B cell (primary cell): ENCODE results near the gene DLX6. TPM values are rescaled to one million over a fixed set of nuclear protein-coding genes. Genes with fewer than 3 reads are reported as not detected.

ENCODE experiments used
- ATAC-seq: fragments of 200-7000 bp; cut with Tn5 transposase; one replicate; pipeline ENCODE4 v1.10.0; 2021; ENCODE audit warnings: low read depth, mild to moderate bottlenecking, moderate number of reproducible peaks, moderate library complexity
- CTCF ChIA-PET: fragments of 350-600 bp; sonication (Branson Sonifier 250); formaldehyde crosslinking; loops from one replicate; lab custom pipeline; 2021; ENCODE audit warnings: antibody characterized with exemption, inconsistent platforms; lab: Charles Lee
- POLR2A ChIA-PET: fragments of 350-600 bp; sonication (Branson Sonifier 250); formaldehyde crosslinking; loops from one replicate; lab custom pipeline; 2021; ENCODE audit warnings: antibody characterized with exemption; lab: Charles Lee
- DNase-seq: peaks from one replicate; pipeline ENCODE4 v3.0.0; 2013
- H2AFZ ChIP-seq: 2 replicates; pipeline ENCODE4 v1.6.1; 2012; ENCODE audit warnings: mild to moderate bottlenecking, low read depth, low read length; ENCODE audit not compliant: insufficient read depth, poor library complexity, severe bottlenecking
- H3K27ac ChIP-seq, 2 donors: 1 replicate in 1 of 2; 2 replicates in 1 of 2; pipeline ENCODE4 v1.5.1; 2012 to 2013; ENCODE audit warnings: low read length in 2 of 2, mild to moderate bottlenecking in 2 of 2, moderate library complexity in 1 of 2
- H3K27me3 ChIP-seq, 4 experiments: fragments of 200-600 bp in 1 of 4; sonication (generic) in 1 of 4; replicated peaks in 1 of 4; 1 replicate in 2 of 4; 2 replicates in 2 of 4; pipeline versions ENCODE4 v1.6.1 to v1.7.0; 2013 to 2016; ENCODE audit warnings: low read length in 3 of 4, mild to moderate bottlenecking in 2 of 4, mixed read lengths in 1 of 4, moderate library complexity in 1 of 4; ENCODE audit not compliant: insufficient read depth in 4 of 4, control insufficient read depth in 3 of 4; ENCODE audit errors: control extremely low read depth in 1 of 4
- H3K36me3 ChIP-seq, 2 experiments: replicated peaks in 1 of 2; 1 replicate in 1 of 2; 2 replicates in 1 of 2; pipeline versions ENCODE4 v1.6.1 to v1.7.1; 2013; ENCODE audit warnings: low read length in 1 of 2; ENCODE audit not compliant: insufficient read depth in 2 of 2, control insufficient read depth in 1 of 2; ENCODE audit errors: control extremely low read depth in 1 of 2, extremely low read depth in 1 of 2
- H3K4me1 ChIP-seq, 2 donors: fragments of 200-600 bp in 1 of 2; sonication (generic) in 1 of 2; 1 replicate in 1 of 2; 2 replicates in 1 of 2; pipeline versions ENCODE4 v1.5.1 to v1.6.1; 2013 to 2017; ENCODE audit warnings: low read length in 2 of 2; ENCODE audit not compliant: control insufficient read depth in 2 of 2, insufficient read depth in 2 of 2
- H3K4me2 ChIP-seq: replicated peaks from 2 replicates; pipeline ENCODE3; 2012; ENCODE audit warnings: mild to moderate bottlenecking, low read depth, low read length; ENCODE audit not compliant: poor library complexity, severe bottlenecking
- H3K4me3 ChIP-seq, 5 experiments: fragments of 200-600 bp in 1 of 5; sonication (generic) in 1 of 5; 1 replicate in 3 of 5; 2 replicates in 2 of 5; pipeline versions ENCODE4 v1.5.1 to v1.7.0; 2011 to 2016; ENCODE audit warnings: low read length in 4 of 5, mild to moderate bottlenecking in 4 of 5, low read depth in 2 of 5, control low read depth in 1 of 5, moderate library complexity in 1 of 5; ENCODE audit not compliant: insufficient read depth in 1 of 5; ENCODE audit errors: control extremely low read depth in 1 of 5, extremely low read depth in 1 of 5
- H3K79me2 ChIP-seq: fragments of 200-600 bp; sonication (generic); one replicate; pipeline ENCODE4 v1.6.0; 2016; ENCODE audit warnings: low read length; ENCODE audit not compliant: control insufficient read depth, insufficient read depth
- H3K9ac ChIP-seq: fragments of 200-600 bp; sonication (generic); 2 replicates; pipeline ENCODE4 v1.6.1; 2017; ENCODE audit warnings: mild to moderate bottlenecking, low read length, moderate library complexity
- H3K9me3 ChIP-seq, 3 donors: one replicate each; pipeline versions ENCODE4 v1.6.1 to v1.7.1; 2013; ENCODE audit warnings: low read length in 2 of 3; ENCODE audit not compliant: control insufficient read depth in 2 of 3, insufficient read depth in 1 of 3; ENCODE audit errors: control extremely low read depth in 1 of 3
- H4K20me1 ChIP-seq: 2 replicates; pipeline ENCODE4 v1.6.0; 2012; ENCODE audit warnings: mild to moderate bottlenecking, low read length; ENCODE audit not compliant: insufficient read depth, control insufficient read depth, poor library complexity, severe bottlenecking
- H3K27ac Mint-ChIP-seq: one replicate; pipeline ENCODE4 v1.8.0; 2021; ENCODE audit warnings: mixed read lengths
- H3K27me3 Mint-ChIP-seq: one replicate; pipeline ENCODE4 v1.8.0; 2021; ENCODE audit warnings: mixed read lengths
- H3K4me1 Mint-ChIP-seq: one replicate; pipeline ENCODE4 v1.8.0; 2021; ENCODE audit warnings: mixed read lengths
- H3K4me3 Mint-ChIP-seq: one replicate; pipeline ENCODE4 v1.8.0; 2021; ENCODE audit warnings: mixed read lengths
- H3K9me3 Mint-ChIP-seq: one replicate; pipeline ENCODE4 v1.8.0; 2022; ENCODE audit warnings: mixed read lengths; ENCODE audit not compliant: insufficient read depth
- EZH2 ChIP-seq: IDR thresholded peaks from 2 replicates; pipeline ENCODE4 v1.6.1; 2012; ENCODE audit warnings: borderline replicate concordance, low read depth, mild to moderate bottlenecking, moderate library complexity, low read length; ENCODE audit not compliant: insufficient read depth, poor library complexity, severe bottlenecking
- WGBS: methylation state at CpG from one replicate; pipeline ENCODE4 v1.1.5; 2013; ENCODE audit warnings: missing lambda C conversion rate; ENCODE audit not compliant: insufficient coverage; 5-methylcytosine and 5-hydroxymethylcytosine counted together
- intact Hi-C: fragments of 100-400 bp; cut with micrococcal nuclease; formaldehyde crosslinking; loops from one replicate; pipeline ENCODE4 v1.10.0; 2022
- polyA plus RNA-seq: library from polyadenylated mRNA; depleted of rRNA; stranded (reverse); fragments of >200 nt; gene quantifications from 2 replicates; pipeline ENCODE4 v1.2.3, GENCODE V29; 2012
- total RNA-seq, 2 donors: library from RNA; stranded (reverse); fragments of 120-200 nt in 1 of 2; gene quantifications; 1 replicate in 1 of 2; 2 replicates in 1 of 2; pipeline versions ENCODE4 v1.2.3 to v1.2.4, GENCODE V29; 2013 to 2022
- TF ChIP-seq, protein P1 (sequence below): fragments of 200-600 bp; IDR thresholded peaks from one replicate; pipeline ENCODE4 v1.8.0; 2022; ENCODE audit warnings: antibody characterized with exemption, mild to moderate bottlenecking

The DLX6 gene
- total and polyA plus RNA-seq, 2 donors (not counting 1 experiment from before 2014, with no cell fraction given): not detected

DNA sequence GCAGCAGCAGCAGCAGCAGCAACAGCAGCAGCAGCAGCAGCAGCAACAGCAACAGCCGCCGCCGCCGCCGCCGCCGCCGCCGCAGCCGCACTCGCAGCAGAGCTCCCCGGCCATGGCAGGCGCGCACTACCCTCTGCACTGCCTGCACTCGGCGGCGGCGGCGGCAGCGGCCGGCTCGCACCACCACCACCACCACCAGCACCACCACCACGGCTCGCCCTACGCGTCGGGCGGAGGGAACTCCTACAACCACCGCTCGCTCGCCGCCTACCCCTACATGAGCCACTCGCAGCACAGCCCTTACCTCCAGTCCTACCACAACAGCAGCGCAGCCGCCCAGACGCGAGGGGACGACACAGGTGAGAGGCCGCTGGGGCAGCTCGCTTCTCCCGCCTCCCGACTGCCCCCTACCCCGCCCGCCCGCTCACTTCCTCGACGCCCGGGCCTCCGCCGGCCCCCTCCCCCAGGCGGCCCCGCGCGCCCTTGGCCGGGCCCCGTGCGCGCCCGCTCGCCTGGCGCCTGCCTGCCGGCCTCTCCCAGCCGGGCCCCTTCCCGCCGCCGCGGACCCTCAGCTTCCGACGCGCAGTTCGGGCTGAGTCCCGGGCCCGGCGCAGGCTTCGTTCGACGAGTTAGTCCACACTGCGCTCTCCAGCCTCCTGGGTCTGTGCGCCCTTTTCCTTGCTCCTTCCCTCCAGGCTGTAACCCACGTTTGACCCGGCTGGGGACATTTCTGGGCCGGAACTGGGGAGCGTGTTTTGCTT is 882 bp downstream of the DLX6 start:
- Histone ChIP-seq H3K9me3 (peaks cover 0 to 43% (median 2%) of the 10 kb centered on the region in 3 donors), H3K79me2 (no peaks in the 10 kb centered on the region), H3K27ac (no peak overlapping the region), H3K4me1 (peaks cover 16 to 26% of the 10 kb centered on the region in 2 donors), H3K27me3 (peaks cover 0 to 81% (median 63%) of the 10 kb centered on the region in 4 experiments), H4K20me1 (no peaks in the 10 kb centered on the region), H3K4me2 (peak overlapping the region; percentile 70), H3K9ac (no peak overlapping the region), H3K36me3 (no peaks in the 10 kb centered on the region), H2AFZ (peak overlapping the region; percentile 42), H3K4me3 (peak overlapping the region in 2 of 5 experiments; percentile 19 to 31)
- ChIA-PET CTCF (no interaction called here), POLR2A (no interaction called here)
- DNase-seq (peak; percentile 40), ATAC-seq (peak; percentile 36)
- H3K27ac Mint-ChIP-seq: no peak overlapping the region
- 4% methylated on average over 72 of the region's 83 CpGs for WGBS
- peaks cover 15% of the 10 kb centered on the region for H3K4me1 Mint-ChIP-seq
- peaks cover 77% of the 10 kb centered on the region for H3K27me3 Mint-ChIP-seq
- intact Hi-C loops: no loop called here
- H3K4me3 Mint-ChIP-seq: peak overlapping the region; percentile 79
- TF ChIP-seq EZH2: no peak
- TF ChIP-seq, protein P1, sequence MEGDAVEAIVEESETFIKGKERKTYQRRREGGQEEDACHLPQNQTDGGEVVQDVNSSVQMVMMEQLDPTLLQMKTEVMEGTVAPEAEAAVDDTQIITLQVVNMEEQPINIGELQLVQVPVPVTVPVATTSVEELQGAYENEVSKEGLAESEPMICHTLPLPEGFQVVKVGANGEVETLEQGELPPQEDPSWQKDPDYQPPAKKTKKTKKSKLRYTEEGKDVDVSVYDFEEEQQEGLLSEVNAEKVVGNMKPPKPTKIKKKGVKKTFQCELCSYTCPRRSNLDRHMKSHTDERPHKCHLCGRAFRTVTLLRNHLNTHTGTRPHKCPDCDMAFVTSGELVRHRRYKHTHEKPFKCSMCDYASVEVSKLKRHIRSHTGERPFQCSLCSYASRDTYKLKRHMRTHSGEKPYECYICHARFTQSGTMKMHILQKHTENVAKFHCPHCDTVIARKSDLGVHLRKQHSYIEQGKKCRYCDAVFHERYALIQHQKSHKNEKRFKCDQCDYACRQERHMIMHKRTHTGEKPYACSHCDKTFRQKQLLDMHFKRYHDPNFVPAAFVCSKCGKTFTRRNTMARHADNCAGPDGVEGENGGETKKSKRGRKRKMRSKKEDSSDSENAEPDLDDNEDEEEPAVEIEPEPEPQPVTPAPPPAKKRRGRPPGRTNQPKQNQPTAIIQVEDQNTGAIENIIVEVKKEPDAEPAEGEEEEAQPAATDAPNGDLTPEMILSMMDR: no peak
- H3K9me3 Mint-ChIP-seq: no peaks in the 10 kb centered on the region
